GM19467 (cell line): ENCODE results near the gene SERINC3.

Experiments
- ATAC-seq: cut with Tn5 transposase; IDR thresholded peaks from one replicate; pipeline ENCODE4 v1.9.1; 2021; ENCODE audit warnings: mild to moderate bottlenecking, moderate library complexity; ENCODE audit not compliant: unreplicated experiment

SERINC3 gene

DNA sequence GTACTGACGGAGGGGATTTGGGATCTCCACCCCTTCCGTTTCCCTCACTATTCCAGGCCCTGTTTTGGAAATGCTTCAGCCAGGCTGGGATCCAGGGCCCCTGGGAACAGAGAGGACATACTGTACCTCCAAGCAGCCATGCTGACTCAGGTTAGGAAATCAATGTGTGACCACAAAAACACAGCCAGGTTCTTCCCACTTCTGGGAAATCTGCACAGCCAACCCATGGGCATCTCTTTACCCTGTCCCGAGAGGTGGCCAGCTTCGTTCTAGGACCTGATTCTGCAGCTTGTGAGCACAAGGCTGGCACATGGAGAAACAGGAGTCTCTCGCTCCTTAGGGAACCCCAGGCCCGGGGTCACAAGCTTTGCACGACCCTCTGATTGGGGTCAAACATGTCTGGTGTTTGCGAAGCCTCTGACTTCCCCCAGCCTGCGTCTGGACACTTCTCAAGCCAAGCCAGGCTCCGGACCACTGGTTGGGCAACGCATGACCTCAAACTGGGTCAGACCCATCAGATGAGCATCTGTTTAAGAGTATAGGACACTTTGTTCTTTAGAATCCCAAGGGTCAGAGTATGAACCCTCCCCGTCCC, 54.5 kb downstream of the SERINC3 start:
- no peak for ATAC-seq

DNA sequence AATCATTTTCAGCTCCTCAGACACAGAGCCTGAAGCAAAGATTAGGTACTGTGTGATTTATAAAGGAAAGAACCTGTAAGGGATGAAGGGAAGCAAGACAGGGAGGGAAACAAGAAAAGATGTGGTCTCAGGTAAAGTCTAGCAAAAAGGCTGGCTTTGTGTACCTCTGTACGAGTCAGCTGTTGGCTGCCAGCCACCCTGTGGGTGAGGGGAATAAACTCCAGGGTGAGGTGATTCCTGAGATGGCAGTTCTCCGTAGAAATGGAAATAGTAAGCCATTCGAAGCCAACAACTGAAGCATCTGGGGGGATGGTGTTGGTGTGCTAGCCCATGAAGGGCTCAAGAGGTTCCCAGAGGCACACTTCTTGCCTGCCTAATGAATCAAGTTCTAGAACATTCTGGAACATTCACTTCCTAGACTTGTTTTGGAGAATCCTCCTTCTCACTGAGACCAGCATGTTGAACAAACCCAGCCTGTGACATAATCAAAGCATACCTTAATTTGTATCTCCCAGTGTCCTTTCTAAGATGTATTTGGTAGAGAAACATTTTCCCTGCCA, 56.8 kb downstream of the SERINC3 start:
- ATAC-seq: no peak

DNA sequence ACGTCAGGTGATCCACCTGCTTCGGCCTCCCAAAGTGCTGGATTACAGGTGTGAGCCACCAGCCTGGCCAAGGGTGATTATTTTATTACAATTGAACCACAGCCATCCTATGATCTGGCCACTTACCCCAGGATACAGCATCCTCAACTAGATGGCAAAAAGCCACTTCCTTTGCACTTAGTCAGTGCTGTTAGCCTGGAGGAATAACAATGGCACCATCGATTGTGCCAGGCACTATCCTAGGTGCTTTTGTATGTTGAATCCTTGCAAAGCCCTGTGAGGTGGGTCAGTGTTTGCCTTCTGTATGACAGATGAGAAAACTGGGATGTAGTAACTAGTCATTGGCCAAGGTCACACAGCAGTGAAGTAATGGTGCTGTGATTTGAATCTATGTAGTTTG, 57.4 kb downstream of the SERINC3 start:
- no peak for ATAC-seq

DNA sequence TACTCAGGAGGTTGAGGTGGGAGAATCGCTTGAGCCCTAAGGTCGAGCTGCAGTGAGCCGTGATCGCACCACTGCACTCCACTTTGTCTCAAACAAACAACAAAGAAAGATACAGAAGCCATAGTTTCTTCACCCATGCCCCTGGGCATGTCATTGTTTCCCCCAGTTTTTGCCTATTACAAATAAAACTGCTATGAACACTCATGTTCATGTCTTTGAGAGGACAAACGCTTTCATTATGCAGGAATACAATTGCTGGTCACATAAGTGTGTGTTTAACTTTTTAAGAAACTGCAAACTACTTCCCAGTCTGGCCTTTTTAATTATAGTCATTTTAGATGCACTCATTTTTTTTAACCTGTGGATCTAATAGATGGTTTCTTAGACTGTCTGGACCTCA, 58.4 kb downstream of the SERINC3 start:
- no peak for ATAC-seq

DNA sequence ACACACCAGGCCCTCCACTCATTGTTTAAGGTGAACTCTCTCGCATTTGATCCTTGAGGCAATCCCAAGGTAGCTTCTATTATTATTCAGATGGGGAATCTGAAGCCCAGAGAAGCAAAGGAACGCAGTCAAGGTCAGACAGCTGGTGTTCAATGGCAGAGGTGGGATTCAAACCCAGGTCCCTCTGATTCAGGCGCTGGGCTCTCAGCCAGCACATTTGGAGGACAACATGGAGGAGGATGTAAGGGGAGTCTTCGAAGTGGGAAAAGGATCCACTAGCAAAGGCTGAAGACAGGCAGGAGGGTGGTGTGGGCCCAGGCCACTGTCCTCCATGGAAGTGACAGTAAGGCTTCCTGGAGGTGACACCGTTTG, 60.1 kb downstream of the SERINC3 start:
- ATAC-seq: no peak

DNA sequence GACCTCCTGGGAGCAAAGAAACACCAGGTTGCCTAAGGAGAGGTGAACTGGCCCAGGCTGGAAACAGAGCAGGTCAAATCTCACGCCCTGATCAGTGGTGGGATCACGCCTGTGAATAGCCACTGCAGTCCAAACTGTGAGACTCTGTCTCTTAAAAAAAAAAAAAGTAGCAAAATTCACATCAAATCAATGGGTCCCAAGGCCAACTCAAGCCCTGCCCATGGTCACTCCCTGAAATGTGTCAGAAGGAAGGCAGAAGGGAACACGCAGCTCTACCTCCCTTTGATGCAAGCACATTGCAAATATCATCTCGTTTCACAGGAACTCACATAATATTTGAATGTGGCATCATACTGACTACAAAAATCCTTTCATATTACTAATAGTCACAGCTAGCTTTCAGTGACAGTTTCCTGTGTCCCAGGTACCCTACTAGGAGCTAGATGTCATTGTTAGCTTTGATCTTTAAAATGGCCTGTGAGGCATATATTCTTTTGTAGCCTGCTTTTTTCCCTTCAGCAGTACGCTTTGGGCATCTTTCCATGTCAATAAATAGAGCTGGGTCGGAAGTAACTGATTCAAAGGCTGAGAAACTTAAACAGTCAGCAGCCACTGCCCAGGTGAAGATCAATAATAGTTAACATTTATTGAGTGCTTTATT, 60.6 kb downstream of the SERINC3 start:
- no peak for ATAC-seq

DNA sequence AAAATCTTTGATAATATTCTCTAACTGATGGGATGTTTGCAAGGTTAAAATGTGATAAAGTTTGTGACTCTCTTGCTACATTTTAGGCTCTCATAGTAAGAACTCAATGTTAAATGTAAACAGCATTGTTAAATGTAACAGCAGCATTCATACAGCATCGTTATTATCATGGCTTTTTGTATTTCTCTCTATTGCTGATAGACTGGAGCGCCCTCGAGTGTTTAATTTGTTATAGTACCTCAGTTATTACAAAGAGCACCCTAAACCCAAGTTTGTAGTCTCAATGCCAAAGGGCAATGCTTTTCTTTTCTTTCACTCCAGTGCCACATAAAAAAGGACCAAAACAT, 61.1 kb downstream of the SERINC3 start:
- ATAC-seq: no peak

DNA sequence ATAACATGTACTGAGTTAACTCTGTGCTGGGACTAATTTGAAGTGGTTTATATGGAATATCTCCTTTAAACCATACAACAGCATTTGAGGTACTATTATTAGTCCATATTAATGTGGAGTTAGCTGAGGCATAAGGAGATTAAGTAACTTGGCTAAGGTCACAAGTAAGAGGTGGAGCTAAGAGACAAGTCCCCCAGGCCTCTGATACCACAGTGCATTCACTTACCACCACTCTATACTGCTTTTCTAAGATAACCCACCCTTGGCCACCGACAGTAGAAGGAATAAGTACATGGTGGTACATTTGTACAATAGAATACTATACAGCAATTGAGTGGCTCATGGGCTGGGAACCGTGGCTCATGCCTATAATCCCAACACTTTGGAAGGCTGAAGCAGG, 62.6 kb downstream of the SERINC3 start:
- no peak for ATAC-seq

DNA sequence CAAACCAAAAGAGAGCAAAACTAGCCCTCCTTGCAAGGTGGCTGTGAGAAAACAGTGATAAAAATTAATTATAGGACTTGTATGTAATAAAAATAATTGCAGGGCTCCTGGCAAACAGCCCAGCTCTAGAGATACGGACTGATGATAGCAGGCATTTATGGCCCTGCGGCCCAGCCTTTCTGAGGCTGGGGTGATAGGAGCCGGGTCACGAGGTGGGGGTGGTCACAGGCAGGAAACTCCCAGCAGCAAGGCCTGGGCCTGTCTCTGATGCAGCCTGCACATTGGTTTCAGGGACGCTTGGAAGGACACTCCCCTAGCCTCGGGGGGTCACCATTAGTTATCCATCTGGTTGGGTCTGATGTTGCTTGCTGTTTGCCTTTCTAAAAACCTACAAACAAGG, 64.9 kb downstream of the SERINC3 start:
- ATAC-seq: no peak

DNA sequence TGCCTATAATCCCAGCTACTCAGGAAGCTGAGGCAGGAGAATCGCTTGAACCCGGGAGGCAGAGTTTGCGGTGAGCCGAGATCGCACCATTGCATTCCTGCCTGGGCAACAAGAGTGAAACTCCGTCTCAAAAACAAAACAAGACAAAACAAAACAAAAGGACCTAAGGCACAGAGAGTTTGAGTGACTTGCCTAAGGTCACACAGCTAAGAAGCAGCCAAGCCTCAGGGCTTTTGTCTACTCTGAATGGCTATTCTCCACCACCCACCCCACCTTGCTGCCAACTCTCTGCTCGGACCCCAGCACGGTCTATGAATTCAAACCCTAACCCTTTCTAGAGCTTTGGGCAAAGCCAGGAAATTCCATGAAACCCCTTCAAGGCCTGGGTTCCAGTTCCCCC, 65.3 kb downstream of the SERINC3 start:
- ATAC-seq: no peak

DNA sequence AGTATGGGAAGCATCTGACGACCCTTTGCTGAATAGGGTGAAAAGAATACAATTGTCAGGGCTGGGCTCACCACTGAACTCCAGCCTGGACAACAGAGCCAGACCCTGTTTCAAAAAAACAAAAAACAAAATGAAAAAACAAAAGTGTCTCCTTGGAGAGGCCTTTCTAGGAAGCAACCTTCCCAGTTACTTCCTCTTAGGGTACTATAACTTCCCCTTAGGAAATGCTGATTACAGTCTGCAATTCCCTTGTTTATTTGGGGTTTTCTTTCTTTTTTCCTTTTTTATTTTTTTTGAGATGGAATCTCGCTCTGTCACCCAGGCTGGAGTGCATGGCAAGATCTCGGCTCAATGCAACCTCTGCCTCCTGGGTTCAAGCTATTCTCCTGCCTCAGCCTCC, 66.7 kb downstream of the SERINC3 start:
- ATAC-seq: no peak

DNA sequence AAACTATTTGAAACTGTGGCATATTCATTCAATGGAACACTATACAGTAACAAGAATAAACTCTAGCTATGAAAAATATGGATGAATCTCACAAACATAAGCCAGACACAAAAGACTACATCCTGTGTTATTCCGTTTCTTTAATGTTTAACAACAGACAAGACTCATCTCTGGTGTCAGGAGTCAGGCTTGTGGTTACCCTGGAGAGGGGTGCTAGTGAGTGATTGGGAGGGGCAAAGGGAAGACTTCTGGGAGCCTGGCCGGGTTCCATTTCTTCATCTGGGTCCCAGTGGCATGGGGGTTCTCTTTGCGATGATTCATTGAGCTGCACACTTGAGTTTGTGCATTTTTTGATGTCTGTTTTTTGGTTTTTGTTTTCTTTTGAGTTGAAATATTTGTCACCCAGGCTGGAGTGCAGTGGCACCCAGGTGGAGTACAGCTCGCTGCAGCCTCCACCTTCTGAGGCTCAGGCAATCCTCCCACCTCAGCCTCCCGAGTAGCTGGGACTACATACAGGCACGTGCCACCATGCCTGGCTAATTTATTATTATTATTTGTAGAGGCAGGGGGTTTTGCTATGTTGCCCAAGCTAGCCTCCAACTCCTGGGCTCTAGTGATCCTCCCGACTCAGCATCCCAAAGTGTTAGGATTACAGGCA, 67.4 kb downstream of the SERINC3 start:
- no peak for ATAC-seq

DNA sequence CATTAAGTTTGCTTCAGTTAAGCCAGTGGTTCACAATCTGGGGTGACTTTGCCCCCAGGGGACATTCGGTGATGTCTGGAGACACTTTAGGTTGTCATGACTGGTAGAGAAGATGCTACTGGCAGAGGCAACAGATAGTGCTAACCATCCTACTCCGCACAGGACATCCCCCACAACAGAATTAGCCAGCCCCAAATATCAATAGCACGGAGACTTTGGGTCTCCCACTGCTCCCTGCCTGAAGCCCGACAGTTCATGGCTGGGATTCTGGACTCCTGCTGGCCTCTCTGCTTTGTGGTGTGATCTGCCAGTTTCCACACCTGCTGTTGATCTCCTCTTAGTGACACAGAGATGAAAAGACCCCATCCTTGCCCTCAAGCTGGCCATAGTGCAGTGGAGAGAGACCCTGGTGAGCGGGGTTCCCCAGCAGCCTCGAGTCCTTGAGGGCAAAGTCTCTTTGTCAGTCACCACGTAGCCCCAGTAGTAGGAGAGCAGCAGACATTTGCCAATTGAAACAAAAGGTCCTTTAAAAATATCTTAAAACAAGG, 70.9 kb downstream of the SERINC3 start:
- no peak for ATAC-seq

DNA sequence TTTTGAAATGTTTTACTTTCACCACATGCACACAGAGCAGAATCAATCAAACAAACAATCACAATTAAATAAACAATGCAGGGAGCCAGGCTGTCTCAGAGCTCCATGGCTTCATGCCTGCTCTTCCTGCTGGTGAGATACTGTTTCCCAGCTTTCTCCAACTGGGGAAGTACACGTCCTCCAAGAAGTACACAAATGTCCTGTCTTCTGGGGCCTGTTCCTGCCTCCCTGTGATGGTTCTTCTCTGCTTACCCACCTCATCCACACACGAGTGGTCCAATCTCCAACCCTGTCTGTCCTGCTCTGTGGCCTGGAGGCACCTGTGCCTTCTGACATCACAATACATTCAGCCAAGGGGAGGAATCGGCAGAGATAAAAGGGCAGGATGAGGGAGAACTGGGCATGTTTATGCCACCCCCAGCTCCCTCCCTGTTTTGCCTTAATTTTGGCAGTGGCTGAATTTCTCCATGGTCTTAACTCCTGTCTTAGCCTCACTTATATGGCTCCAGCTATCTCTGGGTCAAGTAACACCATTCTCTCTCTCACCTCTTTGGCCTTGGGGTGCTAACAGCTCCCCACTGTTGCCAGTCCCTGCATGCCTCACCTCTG, 71.5 kb downstream of the SERINC3 start:
- ATAC-seq: no peak

DNA sequence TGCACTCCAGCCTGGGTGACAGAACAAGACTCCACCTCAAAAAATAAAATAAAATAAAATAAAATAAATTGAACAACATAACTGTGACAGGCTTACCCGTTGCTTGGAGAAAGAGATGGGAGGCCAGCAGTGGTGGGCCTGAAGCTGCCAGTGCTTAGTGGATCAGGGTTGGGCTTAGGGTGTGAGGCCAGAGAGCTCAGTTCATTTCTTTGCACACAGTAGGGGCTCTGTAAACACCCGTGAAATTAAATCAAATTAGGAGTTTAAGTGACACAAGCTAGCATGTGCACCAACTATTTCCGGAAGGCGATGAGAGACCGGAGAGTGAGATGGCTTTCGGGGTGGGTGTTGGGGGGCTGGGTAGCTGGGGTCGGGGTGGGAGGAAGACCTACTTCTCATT, 72.0 kb downstream of the SERINC3 start:
- ATAC-seq: no peak

DNA sequence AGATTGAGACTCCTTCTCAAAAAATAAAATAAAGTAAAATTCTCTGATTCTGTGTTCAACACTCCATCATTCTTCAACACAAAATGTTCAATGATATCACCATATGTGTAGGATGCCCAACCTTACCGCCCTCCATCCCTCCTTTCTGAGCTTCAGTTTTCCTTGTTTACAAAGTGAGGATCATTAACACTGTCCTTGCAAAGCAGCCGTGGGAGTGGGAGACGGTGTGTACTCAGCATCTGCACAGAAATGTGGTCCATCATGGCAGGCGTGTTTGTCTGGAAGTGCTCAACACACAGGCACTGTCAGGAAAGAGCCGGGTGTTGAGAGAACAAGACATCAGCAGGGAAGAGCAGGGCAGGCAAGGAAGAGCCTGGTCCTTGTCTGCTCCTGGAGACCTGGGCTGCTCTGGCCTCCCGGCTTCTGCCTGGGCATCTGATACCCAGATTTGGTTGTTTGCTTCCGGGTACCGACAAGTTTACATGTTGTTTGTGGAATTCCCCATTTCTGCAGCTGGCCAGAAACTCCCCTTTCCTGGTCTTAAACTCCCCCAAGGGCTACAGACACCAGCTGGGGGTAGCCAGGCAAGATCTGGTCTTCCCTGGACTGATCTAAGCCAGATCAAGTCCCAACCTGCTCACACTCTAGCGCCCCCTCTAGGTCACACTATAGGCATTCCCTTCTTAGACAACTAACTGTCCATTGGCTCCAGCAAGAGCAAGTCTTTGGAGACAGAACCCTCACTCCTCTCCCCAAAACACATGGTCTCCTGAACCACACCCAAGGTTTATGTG, 72.9 kb downstream of the SERINC3 start:
- ATAC-seq: no peak

DNA sequence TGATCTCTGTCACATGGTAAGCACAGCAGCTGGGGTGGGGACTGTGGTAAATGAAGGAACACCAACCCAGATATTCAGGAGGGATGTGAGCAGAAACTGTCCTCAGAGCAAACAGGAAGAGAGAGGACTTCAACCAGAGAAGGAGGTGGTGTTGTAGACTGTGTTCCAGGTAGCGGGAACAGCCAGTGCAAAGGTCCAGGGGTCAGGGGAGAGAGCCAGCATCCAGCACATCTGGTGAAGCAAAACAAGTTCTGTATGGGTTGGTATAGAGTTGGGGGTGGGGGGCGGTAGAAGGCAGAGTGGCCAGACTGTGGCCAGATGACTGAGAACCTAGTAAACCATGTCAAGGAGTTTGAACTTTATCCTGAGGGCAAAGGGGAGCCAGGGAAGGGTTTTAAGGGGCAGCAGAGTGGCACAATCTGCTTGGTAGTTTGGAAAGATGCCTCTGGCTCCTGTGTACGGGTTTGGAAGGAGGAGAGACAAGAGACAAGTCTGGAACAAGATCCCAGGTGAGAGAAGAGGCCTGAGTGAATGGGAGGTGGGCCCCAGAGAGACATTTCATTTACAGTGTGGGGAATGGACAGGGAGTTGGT, 73.9 kb downstream of the SERINC3 start:
- no peak for ATAC-seq
